GM11168 (cell line): Measurements from ENCODE around the gene ATP23.

Experiments
- in situ Hi-C: fragments of 300-500 bp; cut with MboI; formaldehyde crosslinking; loops from one replicate; pipeline ENCODE4 v1.12.0; 2022; ENCODE audit warnings: low sequenced_read_pairs; ENCODE audit not compliant: unreplicated experiment

Gene ATP23

GRCh38 chr12:57907281-57907680 is 34.1 kb upstream of the ATP23 start:
- in situ Hi-C loops = loop anchor here (5.0 kb wide), 1 partner anchor 75 kb away; no protein-coding TSS in a partner anchor

GRCh38 chr12:57908511-57908910 is 32.9 kb upstream of the ATP23 start:
- in situ Hi-C loops = loop anchor here (5.0 kb wide), 1 partner anchor 76 kb away; no protein-coding TSS in a partner anchor

GRCh38 chr12:57909056-57909455 is 32.3 kb upstream of the ATP23 start:
- in situ Hi-C loops = loop anchor here (5.0 kb wide), 1 partner anchor 77 kb away; no protein-coding TSS in a partner anchor

GRCh38 chr12:57909611-57910010 is 31.8 kb upstream of the ATP23 start:
- in situ Hi-C loops = loop anchor here (5.0 kb wide), 1 partner anchor 77 kb away; no protein-coding TSS in a partner anchor

GRCh38 chr12:57918147-57918546 is 23.2 kb upstream of the ATP23 start:
- in situ Hi-C loops = no loop called here

- in situ Hi-C loops = no loop called here
Measured at GRCh38 chr12:57927086-57927485, 14.3 kb upstream of the ATP23 start.

GRCh38 chr12:57929092-57929830 is 12.1 kb upstream of the ATP23 start:
- in situ Hi-C loops = no loop called here

GRCh38 chr12:57934819-57935218 is 6.5 kb upstream of the ATP23 start:
- in situ Hi-C loops = no loop called here

- in situ Hi-C loops = no loop called here
Measured at GRCh38 chr12:57935331-57935730, 6.0 kb upstream of the ATP23 start.

- in situ Hi-C loops = no loop called here
Measured at GRCh38 chr12:57935839-57936512, 5.4 kb upstream of the ATP23 start.

- in situ Hi-C loops = no loop called here
Measured at GRCh38 chr12:57936513-57936883, 4.9 kb upstream of the ATP23 start.

- in situ Hi-C loops = no loop called here
Measured at GRCh38 chr12:57939291-57939690, 2.1 kb upstream of the ATP23 start.

- in situ Hi-C loops = no loop called here
Measured at GRCh38 chr12:57940052-57940914, 1.1 kb upstream of the ATP23 start.

GRCh38 chr12:57940915-57941164 is 527 bp upstream of the ATP23 start:
- in situ Hi-C loops = no loop called here

GRCh38 chr12:57943438-57944080 is 2.2 kb downstream of the ATP23 start:
- in situ Hi-C loops = no loop called here

- in situ Hi-C loops = no loop called here
Measured at GRCh38 chr12:57944313-57945023, 3.1 kb downstream of the ATP23 start.

- in situ Hi-C loops = no loop called here
Measured at GRCh38 chr12:57952766-57953165, 11.4 kb downstream of the ATP23 start.

- in situ Hi-C loops = no loop called here
Measured at GRCh38 chr12:57954768-57955167, 13.4 kb downstream of the ATP23 start.

- in situ Hi-C loops = no loop called here
Measured at GRCh38 chr12:57958061-57958657, 16.8 kb downstream of the ATP23 start.

- in situ Hi-C loops = no loop called here
Measured at GRCh38 chr12:57964421-57964820, 23.1 kb downstream of the ATP23 start.
